CD4-positive, alpha-beta T cell treated with Interleukin-10 for 1 hour (primary cell): ENCODE data around the gene SMIM29.
"Not testable (repeated sequence)": the region's sequence is repeated elsewhere in the genome, so short reads cannot be mapped to it uniquely, and the experiment has no call there.

Experiments used
- DNase-seq: peaks from one replicate; pipeline ENCODE4 v3.0.0-alpha.2; 2020

SMIM29 gene

DNA sequence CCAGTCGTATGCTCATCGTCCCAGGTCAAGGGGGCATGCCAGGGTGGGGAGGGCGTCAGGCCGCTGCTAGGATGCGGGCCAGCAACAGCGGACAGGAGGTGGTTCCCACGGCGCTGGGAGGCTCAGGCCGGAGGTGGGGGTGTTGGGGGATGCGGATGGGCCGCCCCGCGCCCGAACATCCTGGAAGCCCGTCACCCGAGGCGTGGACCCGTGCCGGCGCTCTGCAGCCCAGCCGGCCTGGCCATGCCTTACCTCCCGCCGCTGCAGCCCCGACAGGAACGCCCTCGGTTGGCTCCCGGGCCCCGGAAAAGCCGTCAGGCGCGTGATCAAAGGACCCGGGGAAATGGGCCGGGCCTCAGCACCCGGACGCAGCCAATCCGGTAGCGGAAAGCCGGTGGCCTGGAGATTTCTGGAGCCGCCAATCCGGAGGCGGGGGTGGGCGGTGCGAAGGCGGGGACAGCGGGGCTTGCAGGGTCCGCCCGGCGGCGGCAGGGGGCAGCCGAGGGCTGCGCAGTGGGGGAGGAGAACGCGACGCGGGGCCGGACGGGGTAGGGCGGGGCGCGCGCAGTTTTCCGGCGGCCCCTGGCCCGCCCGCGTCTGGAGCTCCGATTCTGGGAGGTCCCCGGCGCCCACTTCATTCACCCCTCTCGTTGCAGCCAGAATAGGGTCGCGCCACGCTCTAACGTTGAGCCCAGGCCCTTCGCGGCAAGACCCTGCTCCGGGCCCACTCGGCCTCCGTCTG is at the start of gene SMIM29:
Gene SMIM29 (minus strand): TSS at position 280 of the 742 bp plus-strand sequence. CDS start 1,215 bp downstream, outside the sequence.
- peak; percentile 98 for DNase-seq

- DNase-seq = no peak
Measured at GRCh38 chr6:34295721-34296120, 46.9 kb upstream of the SMIM29 start.

GRCh38 chr6:34292954-34293353 is 44.1 kb upstream of the SMIM29 start:
- DNase-seq = no peak

DNA sequence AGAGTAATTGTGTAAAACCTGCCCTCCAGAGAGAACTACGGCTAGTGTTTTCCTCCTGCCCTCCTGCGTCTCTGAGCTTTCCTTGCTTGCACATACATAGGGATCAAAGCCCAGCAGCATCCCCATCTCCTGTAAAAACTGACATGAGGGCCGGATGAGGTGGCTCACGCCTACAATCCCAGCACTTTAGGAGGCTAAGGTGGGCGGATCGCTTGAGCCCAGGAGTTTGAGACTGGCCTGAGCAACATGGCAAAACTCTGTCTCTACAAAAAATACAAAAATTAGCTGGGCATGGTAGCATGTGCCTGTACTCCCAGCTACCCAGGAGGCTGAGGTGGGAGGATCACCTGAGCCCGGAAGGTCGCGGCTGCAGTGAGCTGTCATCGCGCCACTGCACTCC is 40.3 kb upstream of the SMIM29 start:
- DNase-seq = no peak

GRCh38 chr6:34288581-34288980 is 39.8 kb upstream of the SMIM29 start:
- no peak for DNase-seq

- no peak for DNase-seq
Measured at GRCh38 chr6:34285448-34286164, 36.8 kb upstream of the SMIM29 start.

- no peak for DNase-seq
Measured at GRCh38 chr6:34284563-34285447, 36.0 kb upstream of the SMIM29 start.

- DNase-seq = no peak
Measured at GRCh38 chr6:34281702-34282334, 33.0 kb upstream of the SMIM29 start.

GRCh38 chr6:34280216-34280615 is 31.4 kb upstream of the SMIM29 start:
- no peak for DNase-seq

- no peak for DNase-seq
Measured at GRCh38 chr6:34278833-34279232, 30.0 kb upstream of the SMIM29 start.

- no peak for DNase-seq
Measured at GRCh38 chr6:34277763-34278112, 28.9 kb upstream of the SMIM29 start.

DNA sequence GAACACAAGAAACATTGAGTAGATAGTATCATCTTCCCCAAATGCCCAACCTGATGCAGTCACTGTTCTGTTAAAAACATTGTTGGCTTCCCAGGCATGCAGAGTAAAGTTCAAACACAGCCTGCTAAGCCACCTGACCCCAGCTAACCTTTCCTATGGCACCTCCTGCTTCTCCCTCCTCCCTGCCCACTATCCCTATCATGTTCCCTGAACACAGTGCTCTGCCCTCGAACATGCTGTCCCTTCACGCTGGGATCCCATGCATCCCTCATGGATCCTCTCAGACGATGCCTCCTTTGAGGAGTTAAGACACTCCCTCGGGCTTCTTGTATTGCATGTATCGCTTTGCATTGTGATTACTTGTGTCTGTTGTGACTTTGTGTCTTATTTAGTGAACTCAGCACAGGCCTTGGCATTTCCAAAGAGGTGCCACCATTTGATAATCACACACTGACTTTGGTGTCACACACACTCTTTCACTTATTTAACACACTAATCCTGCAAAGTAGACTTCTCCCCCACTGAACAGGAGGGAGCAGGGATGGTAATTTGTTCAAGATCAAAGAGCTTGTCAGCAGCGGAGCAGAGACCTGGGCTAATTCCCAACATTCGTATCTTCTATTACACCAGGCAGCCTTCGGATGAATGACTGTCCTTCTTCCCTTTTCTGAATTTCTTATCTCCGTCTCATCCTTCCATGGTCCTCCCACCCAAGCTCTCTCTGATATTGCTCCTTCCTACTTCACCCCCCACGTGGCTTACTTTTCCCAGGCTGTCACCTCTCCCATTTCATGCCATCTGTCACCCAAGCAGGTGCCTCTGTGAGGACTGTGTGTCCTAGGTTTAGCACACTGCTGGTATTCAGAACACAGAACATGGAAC is 28.3 kb upstream of the SMIM29 start:
- no peak for DNase-seq

GRCh38 chr6:34276191-34276590 is 27.4 kb upstream of the SMIM29 start:
- no peak for DNase-seq

- DNase-seq = no peak
Measured at GRCh38 chr6:34275128-34275804, 26.5 kb upstream of the SMIM29 start.

GRCh38 chr6:34274129-34274528 is 25.3 kb upstream of the SMIM29 start:
- no peak for DNase-seq

DNA sequence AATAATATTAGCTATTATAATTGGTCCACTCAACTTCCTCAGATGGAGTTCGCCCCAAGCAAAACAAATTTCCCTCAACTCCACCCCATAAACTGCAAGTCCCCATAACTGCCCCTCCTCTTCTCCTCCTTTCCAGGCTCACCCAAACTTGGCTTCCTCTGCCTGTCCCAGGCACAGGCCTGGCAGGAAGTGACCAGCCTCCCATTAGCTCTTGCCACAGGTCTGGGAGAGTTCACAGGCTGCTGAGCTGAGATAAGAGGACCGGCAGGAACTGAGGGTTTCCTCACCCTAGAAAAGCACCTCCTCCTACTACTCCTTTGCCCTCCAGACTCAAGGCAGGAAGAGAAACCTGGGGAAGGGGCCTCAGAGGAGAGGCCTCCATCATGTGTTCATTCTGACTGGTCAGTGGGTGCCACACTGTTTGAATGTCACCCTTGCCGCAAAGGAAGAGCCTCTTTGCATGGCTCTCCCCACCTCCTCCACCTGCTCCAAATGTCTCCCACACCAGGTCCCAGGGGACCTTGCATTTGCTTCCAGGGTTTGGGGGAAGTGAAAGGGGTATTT is 24.5 kb upstream of the SMIM29 start:
- DNase-seq = no peak

GRCh38 chr6:34272013-34272926 is 23.5 kb upstream of the SMIM29 start:
- DNase-seq = no peak

GRCh38 chr6:34269658-34270341 is 21.0 kb upstream of the SMIM29 start:
- not testable (repeated sequence) for DNase-seq

DNA sequence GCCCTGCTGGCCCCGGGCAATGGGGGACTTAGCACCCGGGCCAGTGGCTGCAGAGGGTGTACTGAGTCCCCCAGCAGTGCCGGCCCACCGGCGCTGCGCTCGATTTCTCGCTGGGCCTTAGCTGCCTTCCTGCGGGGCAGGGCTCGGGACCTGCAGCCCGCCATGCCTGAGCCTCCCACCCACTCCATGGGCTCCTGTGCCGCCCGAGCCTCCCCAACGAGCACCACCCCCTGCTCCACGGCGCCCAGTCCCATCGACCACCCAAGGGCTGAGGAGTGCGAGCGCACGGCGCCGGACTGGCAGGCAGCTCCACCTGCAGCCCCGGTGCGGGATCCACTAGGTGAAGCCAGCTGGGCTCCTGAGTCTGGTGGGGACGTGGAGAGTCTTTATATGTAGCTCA is 20.3 kb upstream of the SMIM29 start:
- not testable (repeated sequence) for DNase-seq
